Measurements from ENCODE around the gene BLID.

DNA sequence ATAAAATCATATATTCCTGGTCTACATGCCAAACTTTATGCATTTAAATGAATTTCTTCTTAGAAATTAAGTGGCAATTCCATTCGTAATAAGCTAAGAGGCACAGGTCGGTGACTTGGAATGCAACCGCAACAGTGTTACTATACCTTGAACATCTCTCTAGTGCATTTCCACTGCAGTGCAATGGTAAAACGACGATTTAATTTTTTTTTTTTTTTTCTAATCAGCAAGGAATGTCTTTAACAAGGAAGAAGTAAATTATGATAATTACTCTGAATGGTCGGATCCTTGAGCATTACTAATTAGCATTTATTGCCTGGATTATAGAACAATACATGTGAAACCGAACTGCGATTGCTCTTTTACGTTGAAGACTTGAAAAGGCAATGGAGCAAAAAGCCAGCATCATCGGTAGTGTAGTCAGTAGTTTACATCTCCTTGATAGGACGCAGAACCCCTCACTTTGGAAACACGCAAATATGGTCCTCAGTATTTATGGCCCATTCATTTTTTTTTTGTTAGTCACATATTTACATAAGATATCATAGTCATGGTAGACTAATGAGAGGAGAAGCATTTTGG lies 20.2 kb downstream of the BLID start:
- TF ChIP-seq, protein P1, sequence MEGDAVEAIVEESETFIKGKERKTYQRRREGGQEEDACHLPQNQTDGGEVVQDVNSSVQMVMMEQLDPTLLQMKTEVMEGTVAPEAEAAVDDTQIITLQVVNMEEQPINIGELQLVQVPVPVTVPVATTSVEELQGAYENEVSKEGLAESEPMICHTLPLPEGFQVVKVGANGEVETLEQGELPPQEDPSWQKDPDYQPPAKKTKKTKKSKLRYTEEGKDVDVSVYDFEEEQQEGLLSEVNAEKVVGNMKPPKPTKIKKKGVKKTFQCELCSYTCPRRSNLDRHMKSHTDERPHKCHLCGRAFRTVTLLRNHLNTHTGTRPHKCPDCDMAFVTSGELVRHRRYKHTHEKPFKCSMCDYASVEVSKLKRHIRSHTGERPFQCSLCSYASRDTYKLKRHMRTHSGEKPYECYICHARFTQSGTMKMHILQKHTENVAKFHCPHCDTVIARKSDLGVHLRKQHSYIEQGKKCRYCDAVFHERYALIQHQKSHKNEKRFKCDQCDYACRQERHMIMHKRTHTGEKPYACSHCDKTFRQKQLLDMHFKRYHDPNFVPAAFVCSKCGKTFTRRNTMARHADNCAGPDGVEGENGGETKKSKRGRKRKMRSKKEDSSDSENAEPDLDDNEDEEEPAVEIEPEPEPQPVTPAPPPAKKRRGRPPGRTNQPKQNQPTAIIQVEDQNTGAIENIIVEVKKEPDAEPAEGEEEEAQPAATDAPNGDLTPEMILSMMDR (IDR thresholded peaks at IDR 0.05) = no peak
- no peak for TF ChIP-seq EZH2 (IDR thresholded peaks at IDR 0.05)
